GM12891 (cell line): ENCODE results near the gene NDUFA12.

Experiments
- DNase-seq: peaks from one replicate; pipeline ENCODE4 v3.0.0; 2011; ENCODE audit warnings: low spot score; ENCODE audit not compliant: insufficient read length
- FAIRE-seq: peaks from 2 replicates; lab custom pipeline; 2011; peaks lifted over from hg19 to GRCh38; lab: Jason Lieb, UNC
- PAX5 ChIP-seq: IDR thresholded peaks from 2 replicates; pipeline ENCODE4 v1.6.1; 2011; ENCODE audit warnings: low read length, moderate library complexity, mild to moderate bottlenecking; ENCODE audit not compliant: insufficient read depth, severe bottlenecking
- POLR2A ChIP-seq: IDR thresholded peaks from 2 replicates; pipeline ENCODE4 v1.6.1; 2011; ENCODE audit warnings: low read depth, low read length, control low read depth
- POLR2AphosphoS5 ChIP-seq: IDR thresholded peaks from 2 replicates; pipeline ENCODE4 v1.6.1; 2011; ENCODE audit warnings: low read depth, low read length, control low read depth
- POU2F2 ChIP-seq: IDR thresholded peaks from 2 replicates; pipeline ENCODE4 v1.6.1; 2011; ENCODE audit warnings: low read depth, mild to moderate bottlenecking, control low read depth, low read length, moderate library complexity
- SPI1 ChIP-seq: IDR thresholded peaks from 2 replicates; pipeline ENCODE4 v1.6.1; 2011; ENCODE audit warnings: low read depth, low read length, control low read depth
- TAF1 ChIP-seq: IDR thresholded peaks from 2 replicates; pipeline ENCODE4 v1.6.1; 2011; ENCODE audit warnings: low read depth, low read length, control low read depth

Gene NDUFA12

DNA sequence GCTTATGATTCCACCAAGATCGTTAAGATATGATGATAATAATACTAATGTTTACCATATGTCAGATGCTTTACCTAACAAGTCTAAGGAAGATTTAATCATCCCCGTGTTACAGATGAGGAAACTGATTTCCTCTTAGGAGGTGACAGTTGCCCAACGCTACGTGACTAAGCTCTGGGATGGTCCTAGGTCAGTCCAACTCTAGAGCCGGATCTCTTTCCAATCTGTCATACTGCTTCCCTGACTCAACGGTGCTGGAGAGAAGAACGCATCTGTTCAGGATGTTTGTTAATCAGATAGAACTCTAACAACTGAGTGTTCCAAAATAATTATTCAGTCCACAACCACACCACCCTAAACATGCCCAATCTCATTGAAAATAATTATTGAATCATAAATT is 39.8 kb downstream of the NDUFA12 start:
- DNase-seq (no peak), FAIRE-seq (no peak)
- TF ChIP-seq POU2F2 (no peak), POLR2AphosphoS5 (no peak), SPI1 (no peak), PAX5 (no peak), POLR2A (no peak), TAF1 (no peak)

DNA sequence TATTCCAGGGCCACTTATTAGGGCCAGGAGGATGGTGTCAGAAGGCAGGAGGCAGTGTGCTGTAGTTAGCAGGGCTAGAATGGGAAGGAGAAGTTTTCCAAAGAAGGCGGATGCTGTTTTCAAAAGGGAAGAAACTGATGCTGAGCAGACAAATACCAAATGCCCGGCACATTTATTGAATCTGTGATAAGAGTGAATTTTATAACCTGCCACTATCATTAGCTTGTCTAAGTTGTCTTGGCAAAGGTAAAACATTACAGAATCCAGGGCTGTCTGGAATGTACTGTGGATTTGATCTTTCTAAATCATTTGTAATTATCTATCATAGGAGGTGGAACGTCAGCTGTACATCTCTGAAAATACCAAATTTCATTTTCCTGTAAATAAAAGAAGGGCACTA is 40.8 kb downstream of the NDUFA12 start:
- no peak for TF ChIP-seq POLR2AphosphoS5
- no peak for TF ChIP-seq POLR2A
- no peak for TF ChIP-seq SPI1
- no peak for TF ChIP-seq TAF1
- no peak for TF ChIP-seq POU2F2
- no peak for TF ChIP-seq PAX5
- DNase-seq, result no peak
- no peak for FAIRE-seq

DNA sequence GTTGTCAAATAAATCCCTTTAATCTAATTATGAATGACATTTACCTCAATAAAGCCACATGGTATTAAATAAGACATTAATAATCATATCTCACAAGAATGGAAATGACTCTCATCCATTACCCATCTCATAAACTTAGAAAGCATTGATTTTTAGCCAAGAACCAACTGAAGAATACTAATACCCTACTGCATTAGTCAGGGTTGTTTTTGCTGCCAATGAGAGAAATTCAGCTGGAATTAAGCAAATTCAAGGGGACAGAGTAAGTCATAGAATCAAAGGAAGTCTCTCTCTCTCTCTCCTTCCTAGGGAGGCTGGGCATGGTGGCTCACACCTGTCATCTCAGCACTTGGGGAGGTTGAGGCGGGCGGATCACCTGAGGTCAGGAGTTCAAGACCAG is 41.6 kb downstream of the NDUFA12 start:
- TF ChIP-seq POLR2AphosphoS5 (no peak), TAF1 (no peak), POU2F2 (no peak), POLR2A (no peak), PAX5 (no peak)
- FAIRE-seq, result no peak
- no peak for DNase-seq

DNA sequence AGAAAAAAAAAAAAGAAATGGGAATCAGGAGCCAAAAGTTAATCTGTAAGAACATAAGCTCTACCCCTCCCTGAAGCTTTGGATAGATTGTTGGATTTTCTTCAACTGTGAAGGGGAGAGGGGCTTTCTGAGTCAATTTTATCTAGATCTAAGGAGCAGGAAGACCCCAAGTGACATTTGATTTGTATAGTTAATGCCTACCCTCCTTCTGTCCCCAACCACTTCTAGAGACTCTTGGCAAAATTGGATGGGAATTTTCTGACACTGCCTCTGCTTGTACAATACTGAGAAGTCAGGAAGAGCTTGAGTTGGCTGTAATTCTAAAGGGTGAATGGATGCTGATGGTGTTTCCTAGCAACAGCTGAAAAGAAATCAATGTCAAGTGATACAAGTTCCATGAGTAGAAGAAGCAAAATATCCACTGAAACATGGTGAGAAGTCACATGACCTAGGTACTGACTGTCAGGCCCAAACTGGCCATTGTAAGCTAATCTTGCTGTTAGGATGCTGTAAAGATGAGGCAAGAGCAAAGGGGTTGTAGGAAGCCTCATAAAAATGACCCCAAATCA is 42.2 kb downstream of the NDUFA12 start:
- TF ChIP-seq TAF1, result no peak
- TF ChIP-seq POU2F2, result no peak
- TF ChIP-seq POLR2AphosphoS5, result no peak
- no peak for TF ChIP-seq SPI1
- no peak for TF ChIP-seq POLR2A
- TF ChIP-seq PAX5, result no peak

DNA sequence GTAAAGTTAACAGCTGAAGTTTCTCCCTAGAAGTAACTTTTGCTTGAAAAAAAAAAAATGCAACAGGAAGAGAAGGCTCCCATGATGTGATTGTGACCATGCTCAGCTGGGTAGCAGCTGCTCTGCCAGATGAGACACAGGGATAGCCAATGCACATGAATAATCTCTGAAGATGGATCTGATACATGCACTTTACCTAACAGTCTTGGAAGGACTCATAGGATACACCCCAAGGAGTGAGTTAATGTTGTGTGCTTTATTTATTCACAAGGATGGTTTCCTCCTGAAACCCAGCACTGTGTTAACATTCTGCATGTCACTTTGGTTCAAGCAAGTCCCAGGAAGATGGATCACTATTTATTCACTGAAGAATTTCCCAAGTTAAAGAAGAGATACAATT is 46.5 kb downstream of the NDUFA12 start:
- no peak for FAIRE-seq
- no peak for DNase-seq

More for the DNA sequence above, 42.2 kb downstream of the NDUFA12 start:
- no peak for FAIRE-seq
- DNase-seq, result no peak

DNA sequence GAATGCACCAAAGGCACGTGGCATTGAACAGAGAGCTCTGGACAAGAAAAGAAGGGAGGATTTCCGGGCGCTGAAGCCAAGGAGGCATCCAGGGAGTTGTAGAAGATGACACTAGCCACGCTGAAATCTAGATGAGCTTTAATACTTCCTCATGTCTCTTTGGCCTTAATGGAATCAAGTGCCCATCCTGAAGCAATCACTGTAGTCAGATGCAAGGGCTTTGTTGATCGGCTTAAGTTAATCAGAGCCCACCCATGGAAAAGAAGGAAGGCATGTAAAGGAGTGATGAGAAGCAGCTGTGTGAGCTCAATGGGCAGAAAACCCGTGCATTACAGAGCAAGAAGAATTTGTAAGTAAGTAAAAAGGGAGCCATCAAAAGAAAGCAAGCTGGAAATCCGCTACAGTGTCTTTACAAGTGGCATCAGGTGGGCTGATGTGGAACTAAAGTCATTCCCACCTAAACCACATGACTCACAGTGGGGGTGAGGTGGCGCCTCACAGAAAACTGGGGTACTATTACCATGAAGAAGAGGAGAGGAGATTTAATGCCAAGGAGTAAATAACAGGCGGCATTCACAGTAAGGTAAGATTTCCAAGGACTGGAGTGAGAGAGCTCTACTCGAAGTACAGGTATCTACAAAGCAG is 48.4 kb downstream of the NDUFA12 start:
- TF ChIP-seq POLR2A (no peak), PAX5 (no peak), POLR2AphosphoS5 (no peak), TAF1 (no peak), POU2F2 (no peak), SPI1 (no peak)
- FAIRE-seq (no peak), DNase-seq (no peak)

More for the DNA sequence above, 46.5 kb downstream of the NDUFA12 start:
- no peak for TF ChIP-seq PAX5
- no peak for TF ChIP-seq POLR2A
- TF ChIP-seq SPI1, result no peak
- TF ChIP-seq POU2F2, result no peak
- TF ChIP-seq TAF1, result no peak
- TF ChIP-seq POLR2AphosphoS5, result no peak

DNA sequence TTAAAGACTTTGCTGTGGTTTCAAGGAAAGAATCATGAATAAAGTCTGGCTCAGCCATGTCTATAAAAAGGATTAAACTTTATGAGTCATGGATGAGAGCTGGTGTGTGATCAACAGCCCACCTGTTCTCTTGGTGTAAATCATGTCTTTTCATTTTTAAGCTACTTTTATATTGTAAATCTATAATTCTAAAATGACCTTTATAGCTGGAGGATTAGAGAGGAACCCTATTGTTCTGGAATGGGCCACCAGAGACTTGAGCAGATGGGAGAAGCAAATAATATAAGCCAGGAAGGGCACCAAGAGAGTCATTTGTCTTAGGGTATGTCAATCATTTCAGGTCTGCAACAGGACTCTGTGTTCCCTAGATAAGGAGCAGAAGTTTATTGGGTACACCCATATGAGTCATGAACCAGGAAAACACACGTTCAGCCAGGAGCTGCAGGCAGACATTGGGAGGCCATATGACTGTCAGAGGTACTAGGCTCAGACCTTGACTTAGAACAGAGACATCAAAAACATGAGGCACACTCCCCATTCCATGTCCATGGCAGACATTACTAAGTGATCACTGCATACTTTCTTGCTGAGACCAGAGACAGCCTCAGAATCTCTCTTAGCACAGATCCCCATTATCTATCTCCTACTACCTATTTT is 49.3 kb downstream of the NDUFA12 start:
- FAIRE-seq (peak; percentile 48), DNase-seq (no peak)
- no peak for TF ChIP-seq POLR2AphosphoS5
- no peak for TF ChIP-seq TAF1
- TF ChIP-seq POLR2A, result no peak
- TF ChIP-seq SPI1, result no peak
- TF ChIP-seq PAX5, result no peak
- TF ChIP-seq POU2F2, result no peak

DNA sequence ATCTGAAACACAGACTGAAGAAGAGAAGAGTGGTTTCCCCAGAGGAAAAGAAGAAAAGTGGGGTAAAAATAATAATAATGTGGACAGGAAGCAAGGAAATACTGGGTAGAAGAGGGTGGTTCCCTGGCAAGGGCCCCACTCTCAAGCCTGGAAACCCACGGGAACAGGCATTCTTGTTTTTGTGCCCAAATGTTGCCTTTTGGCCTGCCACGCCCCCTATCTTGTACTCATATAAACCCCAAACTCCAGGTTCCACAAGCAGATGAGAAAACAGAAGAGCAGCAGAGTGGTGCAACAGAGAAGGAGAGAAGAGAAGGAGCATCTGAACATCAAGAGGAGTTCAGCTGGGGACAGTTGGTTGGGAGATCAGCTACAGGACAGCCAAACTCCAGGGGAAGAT is 51.2 kb downstream of the NDUFA12 start:
- TF ChIP-seq TAF1 (no peak), POLR2A (no peak), POLR2AphosphoS5 (no peak), SPI1 (no peak), POU2F2 (no peak), PAX5 (no peak)
- FAIRE-seq (no peak), DNase-seq (no peak)
